Iris pigment epithelial cell (primary cell): ENCODE data around the gene MON1B.
"Not testable (repeated sequence)": the region's sequence is repeated elsewhere in the genome, so short reads cannot be mapped to it uniquely, and the experiment has no call there.

ENCODE experiments used
- DNase-seq: peaks from one replicate; pipeline ENCODE4 v3.0.0-alpha.2; 2011; ENCODE audit warnings: low read depth

MON1B gene

DNA sequence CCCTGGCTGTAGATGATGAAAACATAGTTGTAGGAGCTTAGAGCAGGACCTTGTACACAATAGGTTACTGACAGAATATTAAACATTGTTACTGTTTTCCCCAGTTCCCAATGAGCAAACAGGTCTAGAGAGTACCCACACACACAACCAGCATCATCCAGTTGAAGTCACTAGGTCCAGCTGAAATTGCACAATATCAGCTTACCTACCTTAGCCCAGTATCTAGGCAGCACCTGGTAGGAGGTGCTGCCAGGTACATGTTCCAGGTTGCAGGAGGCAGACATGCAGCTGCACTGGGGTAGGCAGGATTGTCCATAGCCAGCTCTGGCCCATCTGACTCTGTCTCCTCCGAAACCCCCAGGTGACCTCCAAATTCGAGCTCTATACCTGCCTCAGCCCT, 6.8 kb downstream of the MON1B start:
- no peak for DNase-seq

DNA sequence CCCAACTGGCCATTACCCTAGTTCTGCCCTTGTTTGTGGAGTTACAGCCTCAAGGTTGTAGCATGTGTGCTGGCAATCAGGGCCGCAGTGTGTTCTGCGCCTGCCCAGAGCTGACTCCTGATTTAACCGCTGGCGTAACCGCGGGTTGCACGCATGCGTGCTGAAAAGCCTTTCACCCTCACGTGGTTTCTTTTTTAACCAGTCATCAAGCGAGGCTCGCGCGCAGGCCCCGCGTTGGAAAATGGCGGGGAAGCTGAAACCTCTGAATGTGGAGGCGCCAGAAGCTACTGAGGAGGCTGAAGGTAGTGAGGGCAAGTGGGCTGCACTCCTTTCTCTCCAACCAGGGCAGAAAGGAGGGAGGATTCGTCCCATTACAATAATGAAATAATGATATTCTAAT, 8.2 kb downstream of the MON1B start, which contains the start of gene SYCE1L:
Gene SYCE1L, plus strand, starts transcription at position 198 of the 400 bp plus-strand sequence. Its CDS starts 44 bp downstream, at position 242.
- DNase-seq, result no peak

DNA sequence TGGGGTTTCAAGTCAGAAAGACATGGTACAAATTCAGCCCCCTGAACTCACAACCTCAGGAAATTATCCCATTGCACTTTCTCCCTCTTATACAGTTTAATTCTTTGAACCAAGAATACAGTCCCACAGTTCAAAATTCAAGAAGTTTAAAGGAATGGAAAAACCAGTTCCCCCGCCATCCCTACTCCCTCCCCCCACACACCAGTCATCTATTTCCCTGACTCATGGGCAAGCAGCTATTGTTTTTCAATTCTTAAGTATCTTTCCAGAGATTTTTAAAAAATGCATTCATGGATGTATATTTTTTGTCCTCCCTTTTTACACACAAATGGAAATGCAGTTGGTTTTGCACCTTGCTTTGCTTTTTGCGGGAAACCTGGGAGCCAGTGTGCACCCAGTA, 15.5 kb downstream of the MON1B start:
- DNase-seq, result no peak

DNA sequence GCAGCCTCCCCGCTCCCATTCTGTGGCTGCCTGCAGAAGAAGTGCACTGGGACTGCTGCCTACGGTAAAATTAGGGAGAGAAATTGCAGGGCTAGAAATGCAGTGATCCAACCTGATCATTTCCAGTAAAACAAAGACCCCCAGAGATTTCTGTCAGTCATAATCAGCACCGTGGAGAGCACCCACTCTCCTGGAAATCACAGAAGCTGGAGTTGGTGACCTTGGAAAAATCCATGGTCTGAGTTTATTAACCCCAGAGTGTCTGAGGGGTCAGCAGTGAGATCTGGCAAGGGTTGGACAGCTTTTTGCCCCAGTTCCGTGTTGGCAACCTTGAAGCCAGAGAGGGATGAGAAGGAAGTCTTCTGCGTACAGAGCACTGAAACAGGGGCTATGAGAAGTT, 16.0 kb downstream of the MON1B start:
- no peak for DNase-seq

DNA sequence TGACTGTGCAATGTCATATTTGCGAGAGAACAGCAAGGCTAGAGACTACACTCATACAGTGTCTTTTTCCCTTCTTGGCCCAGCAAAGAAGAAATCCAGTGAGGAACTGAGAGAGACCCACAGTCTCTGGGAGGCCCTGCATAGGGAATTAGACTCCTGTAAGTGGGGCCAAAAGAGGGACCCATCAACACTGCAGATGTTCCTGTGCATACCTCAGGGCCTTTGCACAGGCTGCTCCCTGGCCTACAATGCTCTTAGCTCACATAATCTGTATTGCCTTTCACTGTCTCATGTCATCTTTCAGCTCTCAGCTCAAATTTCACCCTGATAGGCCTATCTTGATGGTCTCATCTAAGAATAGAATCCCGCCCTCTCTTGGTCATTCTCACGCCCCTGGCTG, 17.4 kb downstream of the MON1B start:
- DNase-seq, result no peak

DNA sequence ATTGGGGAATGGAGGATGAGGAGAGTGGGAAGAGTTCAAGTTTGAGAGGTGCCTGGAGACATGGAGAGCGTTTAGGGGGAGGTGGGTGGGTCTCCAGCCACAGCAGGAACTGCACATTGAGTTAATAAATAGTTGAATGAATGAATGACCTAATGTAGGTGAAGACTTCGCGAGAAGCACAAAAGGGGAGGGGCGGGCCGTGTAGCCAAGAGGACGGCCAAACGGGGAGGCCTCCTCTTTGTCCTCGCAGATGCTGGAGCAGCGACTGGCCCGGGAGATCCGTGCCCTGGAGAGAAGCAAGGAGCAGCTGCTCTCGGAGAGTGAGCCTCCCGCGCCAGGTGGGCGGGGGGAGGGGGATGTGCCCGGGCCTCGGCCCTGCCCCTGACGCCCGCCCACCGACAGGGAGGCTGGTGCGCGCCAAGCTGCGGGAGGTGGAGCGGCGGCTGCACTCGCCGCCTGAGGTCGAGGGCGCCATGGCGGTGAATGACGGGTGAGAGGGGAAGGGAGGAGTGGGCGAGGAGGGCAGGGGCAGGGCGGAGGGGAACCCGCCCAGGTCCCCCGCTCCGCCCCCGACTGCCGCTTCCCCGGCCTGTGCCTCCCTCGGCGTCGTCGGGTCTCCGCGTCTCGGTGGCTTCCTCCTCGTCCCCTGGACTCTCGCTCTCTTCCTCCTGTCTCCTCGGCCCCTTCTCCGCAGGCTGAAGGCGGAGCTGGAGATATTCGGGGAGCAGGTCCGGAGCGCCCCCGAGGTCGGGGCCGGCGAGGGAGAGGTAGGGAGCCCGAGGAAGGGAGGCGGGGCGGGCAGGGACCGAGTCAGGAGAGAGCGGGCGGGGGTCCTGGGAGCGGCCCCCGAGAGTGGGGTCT, 21.1 kb downstream of the MON1B start:
- peak; percentile 29 for DNase-seq

DNA sequence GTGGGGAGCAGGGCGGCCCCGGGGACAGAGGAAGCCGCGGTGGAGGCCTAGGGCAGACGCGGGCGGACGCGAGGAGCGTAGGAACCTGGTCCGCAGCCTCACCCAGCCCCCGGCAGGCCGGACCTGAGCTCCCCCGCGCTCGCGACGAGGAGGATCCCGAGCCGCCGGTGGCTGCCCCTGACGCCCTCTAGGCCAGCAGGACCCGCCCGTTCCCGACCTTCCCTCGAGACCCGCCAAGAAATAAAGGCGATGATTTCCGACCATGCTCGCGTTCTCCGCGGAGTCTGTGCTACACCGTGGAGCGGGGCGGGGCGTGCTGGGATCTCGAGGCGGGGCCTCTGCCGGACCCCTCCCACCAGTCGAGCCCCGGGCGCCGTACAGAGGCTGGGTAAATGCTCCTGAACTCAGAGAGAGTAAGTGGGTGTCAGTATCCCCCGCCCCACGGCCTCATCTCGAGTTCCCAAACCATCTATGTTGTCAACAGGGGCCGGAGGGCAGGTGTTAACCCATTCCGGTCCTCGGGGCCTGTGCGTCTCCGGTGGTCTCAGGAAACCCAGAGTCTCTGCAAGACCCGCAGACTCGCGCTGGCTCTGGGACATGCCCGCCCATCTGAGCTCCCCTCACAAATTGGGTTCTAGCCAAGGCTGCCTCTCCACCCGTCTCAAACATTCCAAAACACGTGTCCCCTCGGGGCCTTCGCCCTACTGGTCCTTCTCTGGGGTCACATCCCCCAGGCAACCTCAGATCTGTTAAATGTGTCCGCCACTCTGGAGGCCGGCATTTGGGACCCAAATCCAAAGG, 22.0 kb downstream of the MON1B start:
- peak; percentile 44 for DNase-seq

DNA sequence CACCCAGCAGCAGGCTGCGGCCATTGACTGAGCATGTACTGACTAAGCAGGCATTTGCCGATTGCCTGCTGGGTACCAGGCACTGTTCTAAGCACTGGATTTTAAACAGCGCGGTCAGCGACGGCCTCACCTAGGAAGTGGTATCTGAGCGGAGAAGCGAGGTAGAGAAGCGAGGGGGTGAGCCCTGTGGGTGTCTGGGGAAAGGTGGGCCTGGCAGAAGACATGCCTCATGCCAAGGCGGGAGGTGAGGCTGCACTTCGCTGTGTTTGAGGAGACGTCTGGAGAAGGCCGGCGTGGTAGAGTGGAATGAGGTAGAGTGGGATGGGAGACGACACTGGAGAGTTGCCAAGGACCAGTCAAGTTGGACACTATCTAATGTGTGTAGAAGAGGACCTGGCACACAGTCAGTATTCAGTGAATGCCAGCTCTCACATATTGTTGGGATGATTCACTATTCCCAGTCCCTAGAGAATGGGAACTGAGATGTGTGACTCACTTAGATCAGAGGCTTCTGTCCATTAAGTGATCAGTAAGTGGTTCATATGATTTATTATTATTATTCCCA, 22.6 kb downstream of the MON1B start:
- DNase-seq, result peak; percentile 86

DNA sequence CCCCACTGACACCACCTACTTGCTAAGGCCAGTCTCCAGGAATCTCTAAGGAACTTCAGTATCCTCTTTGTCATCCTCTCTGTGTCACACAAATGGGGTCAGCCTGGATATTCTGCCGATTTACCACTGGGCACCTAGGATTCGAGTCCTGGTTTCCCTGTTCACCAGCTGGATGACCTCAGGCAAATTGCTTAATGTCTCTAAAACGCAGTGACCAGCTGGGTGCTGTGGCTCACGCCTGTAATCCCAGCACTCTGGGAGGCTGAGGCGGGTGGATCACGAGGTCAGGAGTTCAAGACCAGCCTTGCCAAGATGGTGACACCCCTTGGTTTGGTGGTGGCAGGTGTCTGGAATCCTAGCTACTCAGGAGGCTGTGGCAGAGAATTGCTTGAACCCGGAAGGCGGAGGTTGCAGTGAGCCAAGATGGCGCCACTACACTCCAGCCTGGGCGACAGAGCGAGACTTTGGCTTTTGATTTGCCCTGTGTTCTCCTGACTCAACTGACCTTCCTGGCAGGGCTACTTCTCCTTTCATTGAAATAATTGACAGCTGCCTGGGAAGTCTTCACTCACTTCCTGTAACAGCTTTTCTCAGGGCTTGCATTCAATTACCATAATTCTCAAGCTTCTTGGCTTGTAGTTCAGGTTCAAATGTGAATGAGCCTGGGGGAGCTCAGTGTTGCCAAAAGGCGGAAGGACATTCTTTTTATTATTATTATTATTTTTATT, 23.6 kb downstream of the MON1B start:
- no peak for DNase-seq

DNA sequence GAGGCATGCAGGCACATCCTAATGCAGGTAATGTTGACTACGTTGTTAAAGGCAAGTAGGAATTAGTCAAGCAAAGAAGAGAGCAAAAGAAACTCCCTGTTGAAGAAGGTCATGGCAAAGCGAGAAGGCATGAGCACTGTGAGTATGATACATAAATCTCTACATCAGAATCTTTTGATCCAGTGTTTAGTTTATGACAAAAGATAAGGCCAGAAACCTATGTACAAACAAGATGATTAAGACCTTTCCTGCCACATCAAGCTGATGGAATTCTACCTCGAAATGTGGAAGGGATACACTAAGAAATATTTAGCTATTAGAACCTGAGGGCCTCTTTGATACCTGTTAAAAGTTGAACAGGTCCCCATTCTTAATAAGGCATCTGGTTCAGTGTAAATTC, 28.4 kb downstream of the MON1B start:
- DNase-seq, result peak; percentile 22

DNA sequence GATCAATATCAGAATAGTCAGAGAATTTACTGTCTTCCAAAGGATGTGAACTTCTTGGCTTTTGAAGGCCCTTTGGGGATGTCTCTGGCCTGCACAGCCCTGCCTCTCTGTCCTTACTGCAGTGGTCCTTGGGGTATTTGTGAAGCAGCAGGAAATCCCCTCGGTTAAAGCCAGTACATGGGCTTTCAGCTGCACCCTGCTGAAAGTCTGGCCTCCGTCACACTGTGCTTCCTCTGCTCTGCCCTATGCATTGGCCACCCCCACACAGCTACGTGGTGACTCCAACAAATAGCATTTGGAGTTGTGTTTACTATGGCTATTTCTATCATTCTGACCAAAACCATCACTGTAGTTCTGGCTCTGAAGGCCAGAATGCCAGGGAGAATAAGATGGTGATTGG, 29.4 kb downstream of the MON1B start:
- DNase-seq, result no peak

DNA sequence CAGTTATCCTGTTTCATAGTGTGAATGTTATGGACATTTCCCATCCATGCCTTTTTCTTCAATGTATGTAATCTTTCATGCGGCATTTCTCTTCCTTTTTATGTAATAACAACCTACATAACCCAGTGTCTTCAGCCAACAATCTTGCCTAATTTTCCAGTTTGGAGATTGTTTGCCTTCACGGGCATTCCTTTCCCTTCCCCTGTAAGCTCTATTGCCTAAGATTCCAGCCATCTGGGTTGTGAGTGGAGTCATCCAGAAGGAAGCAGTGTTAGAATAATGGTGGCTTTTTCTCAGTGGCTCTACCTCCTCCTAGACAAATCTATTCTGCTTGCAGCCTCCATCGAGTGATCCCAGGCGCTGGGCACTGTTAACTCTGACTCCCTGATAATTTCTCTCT, 30.5 kb downstream of the MON1B start:
- DNase-seq, result peak; percentile 23

DNA sequence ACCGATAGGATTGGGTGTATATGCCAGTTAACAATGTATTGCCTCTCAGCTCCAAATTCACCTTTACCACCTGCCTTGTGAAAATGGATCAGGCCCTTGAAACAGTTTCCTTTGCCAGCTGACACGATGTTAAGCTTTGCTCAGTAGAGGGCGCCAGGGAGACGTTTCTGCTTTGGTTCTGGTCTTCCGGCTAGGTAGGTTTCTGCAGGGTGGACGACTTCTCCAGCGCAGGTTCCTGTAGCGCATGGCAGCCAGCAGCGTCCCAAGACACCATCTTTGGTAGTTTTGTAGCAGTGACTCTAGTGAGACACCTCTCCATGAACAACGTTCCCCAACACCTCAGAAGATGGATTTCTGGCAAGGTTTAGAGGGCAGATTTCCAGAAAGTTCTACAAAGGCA, 32.2 kb downstream of the MON1B start:
- no peak for DNase-seq

DNA sequence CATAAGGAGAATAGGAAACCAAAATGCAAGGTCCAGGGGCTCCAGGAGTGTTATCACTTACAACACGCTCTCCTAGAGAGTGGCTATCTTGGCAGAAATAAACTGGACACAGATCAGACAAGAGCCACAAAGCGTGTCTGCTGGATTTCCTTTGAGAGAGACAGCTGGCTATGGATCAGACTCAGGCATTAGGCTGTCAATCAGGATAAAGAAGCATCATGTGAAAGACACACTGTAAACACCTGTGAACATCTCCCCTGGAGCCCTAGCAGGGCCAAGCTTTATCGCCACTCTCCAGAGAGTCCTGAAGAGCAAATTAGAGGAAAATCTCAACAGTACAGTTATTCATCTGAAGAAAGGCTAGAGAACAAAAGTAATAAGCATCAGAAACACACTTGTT, 34.2 kb downstream of the MON1B start:
- DNase-seq, result no peak

DNA sequence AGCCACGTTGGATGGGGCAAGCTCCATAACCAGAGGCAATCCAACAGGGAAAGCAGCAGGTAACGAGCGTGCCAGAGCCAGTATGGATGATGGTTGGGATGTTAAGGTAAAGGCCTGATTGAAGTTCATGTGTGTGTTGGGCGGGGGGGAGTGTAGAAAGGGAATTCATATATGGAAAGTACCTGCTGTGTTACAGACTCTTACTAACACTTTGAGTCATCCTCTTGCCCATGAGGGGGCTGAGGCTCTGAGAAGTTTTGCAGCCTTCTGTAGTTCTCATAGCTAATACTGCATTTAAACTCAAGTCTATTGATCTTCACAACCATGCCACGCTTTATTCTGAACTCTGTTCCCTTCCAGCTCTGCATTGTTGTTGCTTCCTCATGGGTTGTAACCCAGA, 36.8 kb downstream of the MON1B start:
- no peak for DNase-seq

DNA sequence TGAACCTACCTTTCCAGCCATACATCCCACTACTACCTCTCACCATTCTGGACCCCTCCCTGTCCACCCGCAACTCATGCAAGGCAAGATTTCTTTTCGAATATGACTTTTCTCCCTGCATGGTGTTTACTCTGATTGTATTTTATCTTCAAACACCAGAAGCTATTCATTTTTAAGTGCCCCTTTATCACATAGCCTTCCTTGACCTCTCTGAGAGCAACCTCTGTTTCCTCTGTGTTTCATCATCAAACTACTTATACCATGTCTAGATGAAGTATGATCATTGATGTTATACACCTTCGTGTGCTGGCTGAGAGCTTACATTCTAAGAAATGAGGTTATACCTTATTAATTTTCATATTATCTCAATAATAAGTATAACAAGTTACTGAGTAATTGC, 40.1 kb downstream of the MON1B start:
- no peak for DNase-seq

DNA sequence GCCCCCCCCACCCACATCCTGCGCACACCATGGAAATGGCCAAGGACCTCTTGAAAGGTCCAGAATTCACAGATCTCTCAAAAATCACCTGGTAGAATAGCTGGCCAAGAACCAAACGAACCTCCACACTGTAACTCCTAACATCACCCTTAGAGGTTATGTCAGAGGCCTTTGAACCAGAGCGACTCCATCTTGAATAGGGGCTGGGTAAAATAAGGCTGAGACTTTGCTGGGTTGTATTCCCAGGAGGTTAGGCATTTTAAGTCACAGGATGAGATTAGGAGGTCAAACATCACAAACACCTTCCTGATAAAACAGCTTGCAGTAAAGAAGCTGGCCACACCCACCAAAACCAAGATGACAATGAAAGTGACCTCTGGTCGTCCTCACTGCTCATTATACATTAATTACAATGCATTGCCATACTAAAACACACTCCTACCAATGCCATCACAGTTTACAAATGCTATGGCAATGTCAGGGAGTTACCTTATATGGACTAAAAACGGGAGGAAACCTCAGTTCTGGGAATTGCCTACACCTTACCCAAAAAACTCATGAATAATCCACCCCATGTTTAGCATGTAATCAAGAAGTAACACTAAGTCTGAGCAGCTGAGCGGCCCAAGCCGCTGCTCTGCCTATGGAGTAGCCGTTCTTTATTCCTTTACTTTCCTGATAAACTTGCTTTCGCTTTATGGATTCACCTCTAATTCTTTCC, 43.0 kb downstream of the MON1B start:
- no peak for DNase-seq

DNA sequence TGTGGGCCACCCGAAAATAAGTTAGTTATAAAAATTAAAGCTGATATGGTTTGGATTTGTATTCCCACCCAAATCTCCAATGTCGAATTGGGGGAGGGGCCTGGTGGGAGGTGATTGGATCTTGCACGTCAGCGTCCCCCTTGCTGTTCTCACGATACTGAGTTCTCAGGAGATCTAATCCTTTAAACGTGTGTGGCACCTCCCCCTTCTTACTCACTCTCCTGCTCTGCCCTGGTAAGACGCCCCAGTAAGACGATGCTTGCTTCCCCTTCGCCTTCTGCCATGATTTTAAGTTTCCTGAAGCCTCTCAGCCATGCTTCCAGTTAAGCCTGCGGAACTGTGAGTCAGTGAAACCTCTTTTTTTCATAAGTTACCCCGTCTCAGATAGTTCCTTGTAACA, 43.6 kb downstream of the MON1B start:
- DNase-seq, result peak; percentile 57

DNA sequence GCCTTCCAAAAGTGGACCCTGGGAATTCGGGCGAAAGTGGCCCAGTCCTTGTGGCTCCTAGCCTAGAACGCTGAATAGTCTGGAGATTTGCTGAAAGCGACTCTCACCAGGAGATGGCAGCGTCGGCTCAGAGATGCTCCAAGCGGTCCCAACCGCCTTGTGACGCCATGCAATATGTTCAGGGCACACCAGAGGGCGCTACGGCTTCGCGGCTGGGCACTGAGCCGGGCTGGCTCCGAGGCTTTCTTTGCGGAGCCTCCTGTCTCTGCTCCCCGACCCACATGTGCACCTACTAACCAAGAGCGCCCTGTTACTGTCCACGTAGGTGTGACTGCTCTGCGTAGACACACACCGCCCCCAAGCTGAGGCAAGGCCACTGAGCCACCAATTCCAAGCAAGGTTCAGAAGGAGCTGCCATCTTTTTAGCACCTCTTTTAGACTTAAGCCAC, 45.1 kb downstream of the MON1B start:
- DNase-seq, result peak; percentile 72

DNA sequence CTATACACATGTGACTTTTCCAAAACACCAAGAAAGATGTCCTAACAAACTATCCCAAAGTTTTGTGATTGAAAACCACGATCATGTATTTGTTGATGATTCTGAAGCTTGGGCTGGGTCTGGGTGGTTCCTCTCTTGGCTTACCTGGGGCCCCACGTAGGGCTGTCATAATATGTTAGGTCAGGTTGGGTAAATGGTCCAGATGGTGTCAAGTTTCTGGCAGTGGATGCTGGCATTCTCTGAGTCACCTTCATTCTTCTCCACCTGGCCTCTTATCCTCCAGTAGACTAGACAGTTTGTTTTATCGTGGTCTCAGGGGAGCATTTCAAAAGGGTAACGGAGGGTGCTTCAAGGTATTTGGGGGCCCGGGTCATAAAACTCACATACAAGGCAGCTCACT, 47.6 kb downstream of the MON1B start:
- DNase-seq, result no peak

DNA sequence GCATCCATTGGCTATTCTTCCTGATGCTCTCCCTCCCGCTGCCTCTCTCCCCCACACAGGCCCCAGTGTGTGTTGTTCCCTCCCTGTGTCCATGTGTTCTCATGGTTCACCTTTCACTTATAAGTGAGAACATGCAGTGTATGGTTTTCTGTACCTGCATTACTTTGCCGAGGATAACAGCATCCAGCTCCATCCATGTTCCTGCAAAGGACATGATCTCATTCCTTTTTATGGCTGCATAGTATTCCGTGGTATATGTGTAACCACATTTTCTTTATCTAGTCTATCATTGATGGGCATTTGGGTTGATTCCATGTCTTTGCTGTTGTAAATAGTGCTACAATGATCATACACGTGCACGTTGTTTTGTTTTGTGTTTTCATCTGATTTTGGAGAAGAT, 51.5 kb downstream of the MON1B start:
- not testable (repeated sequence) for DNase-seq

DNA sequence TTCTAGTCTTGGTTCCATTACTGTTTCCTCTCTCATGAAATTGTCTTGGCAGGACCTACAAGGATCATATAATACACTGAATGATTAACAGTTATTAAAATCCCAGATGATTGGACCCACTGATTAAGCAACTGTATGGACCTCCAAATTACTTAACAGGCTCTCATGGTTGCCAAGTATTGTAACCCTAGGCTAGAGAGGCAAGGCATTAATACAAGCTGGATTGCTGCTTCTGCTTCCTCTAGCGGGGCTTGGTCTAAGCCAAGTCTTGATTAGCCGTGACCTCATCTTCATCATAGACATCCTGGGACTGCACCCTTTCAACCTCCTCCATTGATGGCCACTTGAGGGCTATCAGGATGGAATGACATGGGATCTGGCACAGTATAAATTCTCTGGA, 55.2 kb downstream of the MON1B start:
- no peak for DNase-seq
